GM21390 (cell line): ENCODE data around the gene DPEP2.
"Not testable (repeated sequence)": the region's sequence is repeated elsewhere in the genome, so short reads cannot be mapped to it uniquely, and the experiment has no call there.

Source experiments
- ATAC-seq: cut with Tn5 transposase; IDR thresholded peaks from one replicate; pipeline ENCODE4 v1.9.1; 2021; ENCODE audit not compliant: unreplicated experiment

Gene DPEP2

DNA sequence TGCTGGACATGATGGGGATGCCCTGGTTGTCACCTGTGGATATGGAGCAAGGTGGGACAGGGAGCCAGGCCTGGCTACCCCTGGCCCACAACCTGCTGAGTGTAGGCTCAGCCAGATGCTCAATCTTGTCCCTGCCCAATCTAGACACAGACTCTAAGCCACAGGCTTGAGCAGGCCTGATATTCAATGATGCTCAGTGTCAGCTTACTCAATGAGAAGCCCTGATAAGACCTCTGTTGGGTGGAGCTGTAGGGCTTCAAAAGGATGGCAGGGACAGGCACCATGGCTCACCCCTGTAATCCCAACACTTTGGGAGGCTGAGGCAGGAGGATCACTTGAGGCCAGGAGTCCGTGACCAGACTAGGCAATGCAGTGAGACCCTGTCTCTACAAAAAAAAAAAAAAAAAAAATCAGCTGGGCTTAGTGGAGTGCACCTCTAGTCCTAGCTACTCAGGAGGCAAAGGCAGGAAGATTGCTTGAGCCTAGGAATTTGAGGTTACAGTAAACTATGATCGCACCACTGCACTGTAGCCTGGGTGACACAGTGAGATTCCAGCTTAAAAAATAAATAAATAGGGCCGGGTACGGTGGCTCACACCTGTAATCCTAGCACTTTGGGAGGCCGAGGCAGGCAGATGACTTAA, 58.7 kb downstream of the DPEP2 start:
- no peak for ATAC-seq

DNA sequence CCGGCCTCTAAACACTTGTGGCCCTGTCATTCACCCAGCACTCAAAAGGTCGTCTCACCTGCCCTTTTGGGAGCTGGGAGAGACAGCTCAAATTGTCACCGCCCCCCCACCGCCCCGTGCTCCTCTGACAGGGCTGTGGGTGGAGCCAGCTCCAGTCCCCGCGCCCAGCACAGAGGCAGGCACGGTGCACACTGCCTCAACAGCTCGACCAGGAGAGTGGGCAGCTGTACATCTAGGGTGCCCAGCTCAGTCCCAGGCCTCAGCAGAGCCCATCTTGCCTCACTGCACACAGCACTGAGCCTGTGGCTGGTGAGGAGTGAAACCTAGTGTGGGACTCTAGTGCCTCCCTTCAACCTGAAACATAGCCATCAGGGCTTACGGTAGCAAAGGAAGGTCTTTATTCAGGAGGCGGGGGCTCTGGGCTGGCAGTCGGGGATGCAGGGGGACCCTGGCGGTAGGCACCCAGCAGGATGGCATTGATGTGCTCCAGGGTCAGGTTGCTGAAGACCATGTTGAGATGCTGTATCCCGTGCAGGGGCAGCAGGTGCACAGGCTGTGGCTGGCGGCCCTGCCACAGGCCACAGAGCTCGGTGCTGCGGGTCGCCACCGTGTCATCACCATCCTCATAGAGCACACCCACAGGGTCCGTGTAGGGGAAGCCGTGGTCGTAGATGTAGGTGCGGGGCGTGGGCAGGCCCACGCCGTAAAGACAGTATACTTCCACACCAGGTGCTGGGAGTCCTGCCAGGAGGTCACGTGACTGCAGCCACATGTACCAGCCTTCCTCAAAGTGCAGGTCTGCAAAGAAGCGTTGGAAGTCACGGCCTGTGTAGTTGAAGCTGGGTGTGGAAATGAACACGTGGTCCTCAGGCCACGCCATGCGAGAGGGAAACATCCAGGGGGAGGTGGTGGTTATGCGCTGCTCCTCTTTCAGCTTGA, 59.5 kb downstream of the DPEP2 start:
- ATAC-seq = no peak

DNA sequence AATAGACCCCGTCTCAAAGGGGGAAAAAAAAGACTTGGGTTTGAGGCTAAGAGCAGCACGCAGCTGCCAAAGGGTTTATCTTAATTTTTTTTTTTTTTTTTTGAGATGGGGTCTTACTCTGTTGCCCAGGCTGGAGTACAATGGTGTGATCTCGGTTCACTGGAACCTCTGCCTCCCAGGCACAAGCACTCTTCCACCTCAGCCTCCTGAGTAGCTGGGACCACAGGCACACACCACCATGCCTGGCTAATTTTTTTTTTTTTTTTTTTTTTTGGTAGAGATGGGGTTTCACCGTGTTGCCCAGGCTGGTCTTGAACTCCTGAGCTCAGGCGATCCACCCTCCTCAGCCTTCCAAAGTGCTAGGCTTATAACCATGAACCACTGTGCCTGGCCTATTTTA, 61.6 kb downstream of the DPEP2 start:
- not testable (repeated sequence) for ATAC-seq
